ENCODE measurements around the gene TRAF2. TPM values are rescaled to one million over a fixed set of nuclear protein-coding genes. Genes with fewer than 3 reads are reported as not detected.
"Not testable (repeated sequence)": the region's sequence is repeated elsewhere in the genome, so short reads cannot be mapped to it uniquely, and the experiment has no call there.

Gene TRAF2
- total RNA-seq, 2 experiments from 2014 or later: 37.4 to 46.2 TPM

GRCh38 chr9:136875155-136875554, 11.2 kb upstream of the TRAF2 start:
- Mint-ChIP-seq H3K4me1 (peaks cover under 1% of the 10 kb centered on the region), H3K9me3 (ENCODE audit: low read depth) (peaks cover 2% of the 10 kb centered on the region), H3K27ac (no peak overlapping the region), H3K4me3 (no peak overlapping the region), H3K36me3 (ENCODE audit: low read depth) (no peaks in the 10 kb centered on the region), H3K27me3 (no peaks in the 10 kb centered on the region)
- intact Hi-C loops (cut with DNase I, micrococcal nuclease): no loop called here
- POLR2A ChIA-PET: no interaction called here
- CTCF ChIA-PET: interaction anchor here (0.6 to 1.0 kb wide), 2 partner anchors 34 to 46 kb away, joined by 3 read pairs; no protein-coding TSS in a partner anchor
- DNase-seq (no peak), ATAC-seq (no peak)

DNA sequence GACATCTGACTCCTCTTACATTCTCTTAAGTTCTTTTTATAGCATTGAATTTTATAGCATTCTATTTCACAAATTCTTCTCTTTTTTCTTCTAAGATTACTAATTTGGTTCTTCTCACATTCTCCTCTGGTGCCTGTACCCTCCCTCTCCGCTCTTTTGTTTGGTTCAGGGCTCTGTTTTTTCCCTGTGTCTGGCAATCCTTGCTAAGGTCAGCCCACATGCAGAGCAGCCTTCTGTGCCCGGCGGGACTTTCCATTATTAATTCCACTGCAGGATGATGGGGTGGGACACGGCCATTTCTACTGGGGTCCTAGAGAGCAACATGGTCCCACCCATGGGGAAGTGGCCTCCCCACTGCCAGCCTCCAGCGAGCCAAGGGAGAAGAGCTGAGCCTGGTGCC, 9.8 kb upstream of the TRAF2 start:
- Mint-ChIP-seq H3K4me3 (no peak overlapping the region), H3K4me1 (peaks cover 13% of the 10 kb centered on the region), H3K27me3 (no peaks in the 10 kb centered on the region), H3K36me3 (ENCODE audit: low read depth) (no peaks in the 10 kb centered on the region), H3K9me3 (ENCODE audit: low read depth) (peaks cover 2% of the 10 kb centered on the region), H3K27ac (no peak overlapping the region)
- ATAC-seq (no peak), DNase-seq (no peak)
- intact Hi-C loops (cut with DNase I, micrococcal nuclease): no loop called here
- CTCF ChIA-PET: no interaction called here
- POLR2A ChIA-PET: no interaction called here

DNA sequence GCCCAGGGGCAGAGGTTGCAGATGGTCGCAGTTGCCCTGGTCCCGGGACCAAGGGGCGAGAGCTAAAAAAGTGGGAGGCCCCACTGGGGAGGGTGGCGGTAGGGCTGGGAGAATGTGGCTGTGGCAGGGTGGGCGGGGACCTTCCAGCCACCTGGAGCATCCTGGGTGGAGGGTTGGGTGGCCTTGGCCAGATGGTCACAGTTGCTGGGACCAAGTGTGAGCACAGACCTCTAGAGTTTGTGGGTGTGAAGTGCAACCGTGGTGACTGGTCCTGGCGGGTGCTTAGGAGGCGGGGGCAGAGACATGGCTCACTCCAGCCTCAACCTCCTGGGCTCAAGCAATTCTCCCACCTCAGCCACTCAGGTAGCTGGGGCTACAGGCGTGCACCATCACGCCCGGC, 5.7 kb upstream of the TRAF2 start:
- Mint-ChIP-seq H3K9me3 (ENCODE audit: low read depth) (no peaks in the 10 kb centered on the region), H3K27ac (no peak overlapping the region), H3K27me3 (no peaks in the 10 kb centered on the region), H3K36me3 (ENCODE audit: low read depth) (peaks cover 7% of the 10 kb centered on the region), H3K4me1 (peaks cover 44% of the 10 kb centered on the region), H3K4me3 (no peak overlapping the region)
- ATAC-seq: no peak
- DNase-seq: no peak
- ChIA-PET CTCF (interaction anchor here (1.0 to 1.4 kb wide), 4 partner anchors 8 to 72 kb away, joined by 3 to 5 read pairs (median 4); no protein-coding TSS in a partner anchor), POLR2A (no interaction called here)
- intact Hi-C loops (cut with DNase I, micrococcal nuclease): loop anchor here (2.0 to 10.0 kb wide), 4 partner anchors 14 to 956 kb away; partner anchors contain the start of genes EDF1 (in 1 of the 2), EXD3 (in 1 of the 2), NOXA1 (in 1 of the 2) and SEC16A (in 1 of the 2)

DNA sequence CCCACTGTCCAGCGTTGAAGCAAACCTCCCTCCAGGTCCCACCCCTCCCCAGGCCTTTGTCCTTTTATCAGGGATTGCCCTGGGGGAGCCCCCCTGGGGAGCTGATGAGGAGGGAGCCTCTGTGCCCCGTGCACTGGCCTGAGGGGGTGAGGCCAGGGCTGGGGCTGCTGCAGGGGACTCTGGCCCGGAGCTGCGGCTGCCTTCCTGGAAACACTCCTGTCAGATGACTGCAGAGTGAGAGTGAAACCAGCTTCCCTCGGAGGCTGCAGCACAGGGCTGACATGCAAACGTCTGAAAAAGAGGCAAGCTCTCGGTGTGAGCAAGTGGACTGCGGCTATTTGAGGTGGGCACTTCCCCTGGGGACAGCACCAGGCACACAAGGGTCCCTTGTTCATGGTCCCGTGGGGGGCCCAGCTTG, 4.6 kb upstream of the TRAF2 start:
- ChIA-PET POLR2A (no interaction called here), CTCF (interaction anchor here (1.0 to 1.9 kb wide), 6 partner anchors 9 to 147 kb away, joined by 3 to 10 read pairs (median 4); partner anchors contain the start of gene AJM1)
- H3K36me3 Mint-ChIP-seq (ENCODE audit: low read depth): peaks cover 7% of the 10 kb centered on the region
- no peaks in the 10 kb centered on the region for H3K27me3 Mint-ChIP-seq
- H3K9me3 Mint-ChIP-seq (ENCODE audit: low read depth): no peaks in the 10 kb centered on the region
- ATAC-seq: peak; percentile 29
- peaks cover 44% of the 10 kb centered on the region for H3K4me1 Mint-ChIP-seq
- DNase-seq: peak; percentile 84
- peak overlapping the region; percentile 91 for H3K27ac Mint-ChIP-seq
- intact Hi-C loops (cut with DNase I, micrococcal nuclease): loop anchor here (1.0 to 10.0 kb wide), 10 partner anchors 15 to 957 kb away; partner anchors contain the start of genes EDF1 (in 2 of the 2), FBXW5 (in 2 of the 2), EXD3 (in 1 of the 2) and NOXA1 (in 1 of the 2)
- H3K4me3 Mint-ChIP-seq: peak overlapping the region; percentile 68

DNA sequence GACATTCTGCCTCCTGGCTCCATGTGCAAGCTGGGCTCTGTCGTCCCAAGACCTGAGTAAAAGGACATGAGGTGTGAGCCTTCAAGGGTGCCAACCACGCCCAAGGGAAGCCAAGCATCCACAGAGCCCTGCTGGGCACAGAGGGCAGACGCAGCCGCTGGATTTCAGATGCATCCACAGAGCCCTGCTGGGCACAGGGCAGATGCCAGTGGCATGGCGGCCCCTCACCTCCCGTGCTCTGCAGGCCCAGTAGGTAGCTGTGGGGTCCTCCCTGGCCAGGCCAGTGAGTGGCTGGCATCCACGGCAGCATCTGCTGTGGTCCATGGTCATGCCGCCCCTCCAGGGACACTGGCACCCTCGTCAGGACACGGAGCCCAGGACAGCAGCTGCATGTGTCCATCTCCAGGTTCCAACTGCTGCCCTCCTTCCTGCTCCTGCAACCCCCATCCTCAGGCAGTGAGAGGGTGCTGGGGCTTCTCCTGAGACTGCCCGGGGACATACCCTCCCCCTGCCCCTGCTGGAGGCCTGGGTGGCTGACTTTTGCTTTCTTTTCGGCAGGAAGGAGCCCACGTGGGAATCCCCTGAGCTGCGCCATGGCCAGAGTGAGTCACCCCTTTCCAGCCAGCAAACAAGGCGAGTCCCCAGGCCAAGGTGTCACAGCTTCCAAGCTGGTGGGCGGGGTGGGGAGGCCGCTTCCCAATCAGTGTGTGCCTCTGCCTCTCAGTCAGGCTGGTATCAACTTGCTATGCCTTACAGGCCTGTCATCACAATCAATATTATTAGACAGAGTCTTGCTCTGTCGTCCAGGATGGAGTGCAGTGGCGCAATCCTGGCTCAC, 4.0 kb upstream of the TRAF2 start:
- ATAC-seq: peak; percentile 69
- H3K4me3 Mint-ChIP-seq: peak overlapping the region; percentile 68
- peak; percentile 97 for DNase-seq
- POLR2A ChIA-PET: interaction anchor here (0.6 kb wide), 1 partner anchor 581 kb away, joined by 3 read pairs; no protein-coding TSS in a partner anchor
- CTCF ChIA-PET: interaction anchor here (0.7 to 1.9 kb wide), 6 partner anchors 40 to 153 kb away, joined by 3 to 10 read pairs (median 3); partner anchors contain the start of genes AJM1 and FBXW5
- intact Hi-C loops (cut with DNase I, micrococcal nuclease): loop anchor here (1.0 to 10.0 kb wide), 9 partner anchors 16 to 958 kb away; partner anchors contain the start of genes FBXW5 (in 2 of the 2), EDF1 (in 1 of the 2), EXD3 (in 1 of the 2) and NOXA1 (in 1 of the 2)
- peaks cover 9% of the 10 kb centered on the region for H3K36me3 Mint-ChIP-seq (ENCODE audit: low read depth)
- H3K9me3 Mint-ChIP-seq (ENCODE audit: low read depth): no peaks in the 10 kb centered on the region
- no peaks in the 10 kb centered on the region for H3K27me3 Mint-ChIP-seq
- H3K27ac Mint-ChIP-seq: peak overlapping the region; percentile 91
- peaks cover 46% of the 10 kb centered on the region for H3K4me1 Mint-ChIP-seq

GRCh38 chr9:136882947-136883283, 3.4 kb upstream of the TRAF2 start:
- peak overlapping the region; percentile 68 for H3K4me3 Mint-ChIP-seq
- POLR2A ChIA-PET: interaction anchor here (0.6 kb wide), 2 partner anchors 19 to 580 kb away, joined by 3 to 7 read pairs; no protein-coding TSS in a partner anchor
- CTCF ChIA-PET: interaction anchor here (0.7 to 1.9 kb wide), 6 partner anchors 21 to 152 kb away, joined by 3 to 10 read pairs (median 3); partner anchors contain the start of genes AJM1 and FBXW5
- DNase-seq; H3K27me3 Mint-ChIP-seq; ATAC-seq; H3K9me3 Mint-ChIP-seq (ENCODE audit: low read depth): not testable (repeated sequence)
- H3K36me3 Mint-ChIP-seq (ENCODE audit: low read depth): peaks cover 11% of the 10 kb centered on the region
- intact Hi-C loops (cut with DNase I, micrococcal nuclease): loop anchor here (1.0 to 10.0 kb wide), 9 partner anchors 17 to 958 kb away; partner anchors contain the start of genes FBXW5 (in 2 of the 2), EDF1 (in 1 of the 2), EXD3 (in 1 of the 2) and NOXA1 (in 1 of the 2)
- H3K27ac Mint-ChIP-seq: peak overlapping the region; percentile 91
- peaks cover 49% of the 10 kb centered on the region for H3K4me1 Mint-ChIP-seq

GRCh38 chr9:136883670-136884069, 2.6 kb upstream of the TRAF2 start:
- H3K27ac Mint-ChIP-seq: peak overlapping the region; percentile 91

DNA sequence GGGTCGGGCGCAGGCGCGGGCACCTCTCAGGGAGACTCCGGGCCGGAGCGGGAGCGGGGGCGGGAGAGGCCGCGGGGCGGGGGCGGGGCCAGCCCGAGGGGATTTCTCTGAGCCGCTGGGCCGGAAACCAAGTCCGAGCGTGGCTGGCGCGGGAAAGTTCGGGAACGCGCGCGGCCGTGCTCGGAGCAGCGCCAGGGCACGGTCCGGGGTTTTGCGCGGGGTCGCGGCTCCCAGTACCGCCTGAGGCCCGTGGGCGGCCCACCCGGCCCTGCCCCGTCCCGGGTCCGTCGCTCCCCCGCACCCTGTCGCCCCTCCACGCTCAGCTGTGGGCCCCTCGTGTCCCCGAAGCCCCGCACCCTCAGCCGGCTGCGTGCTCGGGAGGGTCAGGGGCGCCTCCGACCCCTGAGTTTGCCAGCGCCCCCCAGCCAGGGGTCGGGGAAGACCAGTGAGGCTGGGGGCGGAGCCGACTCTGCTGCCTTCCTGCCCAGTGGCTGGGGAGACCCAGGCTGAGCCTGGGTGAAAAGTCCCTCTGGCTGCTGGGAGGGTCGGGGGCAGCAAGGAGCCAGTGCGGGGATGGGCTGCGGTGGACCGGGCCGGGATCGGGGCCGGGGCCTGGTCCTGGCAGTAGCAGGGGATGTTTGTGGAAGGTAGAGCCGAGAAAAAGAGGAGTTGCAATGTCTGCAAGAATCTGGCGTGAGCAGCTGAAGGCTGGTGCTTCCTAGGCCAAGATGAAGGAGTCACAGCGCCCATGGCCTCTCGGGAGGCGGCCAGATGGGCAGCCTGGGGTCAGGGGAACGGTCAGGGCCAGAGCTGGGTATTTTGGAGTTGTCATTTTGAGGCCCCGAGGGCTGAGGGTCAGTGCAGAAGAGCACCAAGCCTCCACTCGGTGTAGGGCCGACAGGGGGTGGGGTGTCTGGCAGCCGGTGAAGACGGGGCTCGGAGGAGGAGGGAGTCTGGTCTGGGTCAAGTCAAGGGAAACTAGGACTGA, 588 bp downstream of the TRAF2 start:
- ChIA-PET CTCF (interaction anchor here (0.6 to 1.7 kb wide), 8 partner anchors 44 to 692 kb away, joined by 3 to 8 read pairs (median 3); partner anchors contain the start of genes AJM1, DNLZ and DPH7), POLR2A (interaction anchor here (0.6 to 1.1 kb wide), 2 partner anchors 44 to 539 kb away, joined by 3 to 4 read pairs; partner anchors contain the start of gene AJM1)
- Mint-ChIP-seq H3K27me3 (no peaks in the 10 kb centered on the region), H3K36me3 (ENCODE audit: low read depth) (peaks cover 28% of the 10 kb centered on the region), H3K4me3 (peak overlapping the region; percentile 85), H3K4me1 (peaks cover 43% of the 10 kb centered on the region), H3K9me3 (ENCODE audit: low read depth) (no peaks in the 10 kb centered on the region), H3K27ac (peak overlapping the region; percentile 95)
- peak; percentile 9 for ATAC-seq
- intact Hi-C loops (cut with DNase I, micrococcal nuclease): loop anchor here (1.0 to 10.0 kb wide), 20 partner anchors 15 to 962 kb away; partner anchors contain the start of genes MAN1B1 (in 2 of the 2), PHPT1 (in 2 of the 2), TMEM141 (in 2 of the 2) and EDF1 (in 1 of the 2)
- DNase-seq: peak; percentile 53

More at GRCh38 chr9:136883670-136884069, 2.6 kb upstream of the TRAF2 start:
- not testable (repeated sequence) for H3K9me3 Mint-ChIP-seq (ENCODE audit: low read depth); H3K4me3 Mint-ChIP-seq; DNase-seq; ATAC-seq; H3K27me3 Mint-ChIP-seq
- Mint-ChIP-seq H3K4me1 (peaks cover 56% of the 10 kb centered on the region), H3K36me3 (ENCODE audit: low read depth) (peaks cover 12% of the 10 kb centered on the region)
- ChIA-PET CTCF (interaction anchor here (1.2 to 1.3 kb wide), 3 partner anchors 22 to 84 kb away, joined by 3 read pairs; partner anchors contain the start of gene FBXW5), POLR2A (interaction anchor here (0.6 kb wide), 1 partner anchor 20 kb away, joined by 7 read pairs; no protein-coding TSS in a partner anchor)
- intact Hi-C loops (cut with DNase I, micrococcal nuclease): loop anchor here in 1 of 2 experiments (5.0 to 10.0 kb wide), 3 partner anchors 401 to 959 kb away; partner anchors contain the start of genes EXD3, NOXA1 and SEC16A

DNA sequence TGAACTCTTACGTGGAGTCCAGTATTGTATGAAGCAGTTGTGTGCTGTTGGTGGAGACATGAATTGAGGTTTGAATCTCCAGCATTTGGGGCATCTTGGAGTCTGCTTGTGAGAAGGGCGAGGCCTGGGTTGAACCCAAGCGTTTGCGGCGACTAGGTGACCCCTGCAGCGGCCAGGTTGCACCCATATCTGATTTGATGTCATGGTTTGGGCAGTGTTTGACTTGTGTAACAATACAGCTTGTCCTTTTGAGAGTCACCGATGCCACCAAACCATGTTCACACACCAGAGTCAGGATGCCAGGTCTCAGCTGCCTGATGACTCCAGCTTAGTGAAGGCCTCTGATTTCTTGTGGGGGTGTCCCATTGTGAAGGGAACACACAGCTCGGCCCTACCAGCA, 2.1 kb downstream of the TRAF2 start:
- Mint-ChIP-seq H3K4me1 (peaks cover 34% of the 10 kb centered on the region), H3K36me3 (ENCODE audit: low read depth) (peaks cover 32% of the 10 kb centered on the region), H3K27ac (no peak overlapping the region), H3K27me3 (no peaks in the 10 kb centered on the region), H3K9me3 (ENCODE audit: low read depth) (no peaks in the 10 kb centered on the region), H3K4me3 (no peak overlapping the region)
- ChIA-PET POLR2A (no interaction called here), CTCF (interaction anchor here (0.7 to 1.7 kb wide), 3 partner anchors 13 to 180 kb away, joined by 3 to 5 read pairs (median 4); no protein-coding TSS in a partner anchor)
- ATAC-seq: no peak
- intact Hi-C loops (cut with DNase I, micrococcal nuclease): loop anchor here (5.0 to 10.0 kb wide), 4 partner anchors 96 to 964 kb away; partner anchors contain the start of genes EXD3 (in 1 of the 2), NOXA1 (in 1 of the 2), TMEM141 (in 1 of the 2) and TPRN (in 1 of the 2)
- DNase-seq: no peak

DNA sequence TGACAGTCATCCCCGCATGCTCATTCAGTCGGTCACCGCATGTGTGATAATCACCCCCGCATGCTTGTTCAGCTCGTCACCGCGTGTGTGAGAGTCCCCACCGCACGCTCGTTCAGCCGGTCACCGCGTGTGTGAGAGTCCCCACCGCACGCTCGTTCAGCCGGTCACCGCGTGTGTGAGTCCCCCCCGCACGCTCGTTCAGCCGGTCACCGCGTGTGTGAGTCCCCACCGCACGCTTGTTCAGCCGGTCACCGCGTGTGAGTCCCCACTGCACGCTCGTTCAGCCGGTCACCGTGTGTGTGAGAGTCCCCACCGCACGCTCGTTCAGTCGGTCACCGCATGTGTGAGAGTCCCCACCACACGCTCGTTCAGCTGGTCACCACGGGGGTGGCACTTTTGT, 3.5 kb downstream of the TRAF2 start:
- Mint-ChIP-seq H3K4me3 (no peak overlapping the region), H3K9me3 (ENCODE audit: low read depth) (no peaks in the 10 kb centered on the region), H3K27me3 (no peaks in the 10 kb centered on the region), H3K36me3 (ENCODE audit: low read depth) (peaks cover 29% of the 10 kb centered on the region), H3K4me1 (peaks cover 32% of the 10 kb centered on the region), H3K27ac (no peak overlapping the region)
- DNase-seq (no peak), ATAC-seq (no peak)
- intact Hi-C loops (cut with DNase I, micrococcal nuclease): loop anchor here (5.0 to 10.0 kb wide), 4 partner anchors 98 to 965 kb away; partner anchors contain the start of genes EXD3 (in 1 of the 2), NOXA1 (in 1 of the 2), TMEM141 (in 1 of the 2) and TPRN (in 1 of the 2)
- ChIA-PET POLR2A (interaction anchor here (0.6 kb wide), 1 partner anchor 206 kb away, joined by 4 read pairs; no protein-coding TSS in a partner anchor), CTCF (interaction anchor here (1.8 kb wide), 1 partner anchor 34 kb away, joined by 4 read pairs; no protein-coding TSS in a partner anchor)

Measured in activated CD4-positive, alpha-beta T cell treated with anti-CD3 and anti-CD28 coated beads for 36 hours (primary cell).